Measurements from ENCODE around the gene COX19.
"Not testable (repeated sequence)": the region's sequence is repeated elsewhere in the genome, so short reads cannot be mapped to it uniquely, and the experiment has no call there.

COX19 gene

GRCh38 chr7:954330-955238 is 20.8 kb downstream of the COX19 start, which contains the start of gene ADAP1:
Gene ADAP1, minus strand, starts transcription at chr7:954680. Its CDS starts 203 bp downstream, at chr7:954477.
- DNase-seq = peak in 39 of 42 donors; percentile 27 to 86 (median 67)
- intact Hi-C loops (cut with DNase I) = loop anchor here (2.0 kb wide), 1 partner anchor 44 kb away; no protein-coding TSS in a partner anchor

GRCh38 chr7:953547-954327 is 21.6 kb downstream of the COX19 start:
- intact Hi-C loops (cut with DNase I) = loop anchor here (2.0 kb wide), 1 partner anchor 43 kb away; no protein-coding TSS in a partner anchor
- peak; percentile 62 to 91 (median 83) for DNase-seq

- intact Hi-C loops (cut with DNase I) = no loop called here
Observed at GRCh38 chr7:952548-953441, 22.6 kb downstream of the COX19 start.

DNA sequence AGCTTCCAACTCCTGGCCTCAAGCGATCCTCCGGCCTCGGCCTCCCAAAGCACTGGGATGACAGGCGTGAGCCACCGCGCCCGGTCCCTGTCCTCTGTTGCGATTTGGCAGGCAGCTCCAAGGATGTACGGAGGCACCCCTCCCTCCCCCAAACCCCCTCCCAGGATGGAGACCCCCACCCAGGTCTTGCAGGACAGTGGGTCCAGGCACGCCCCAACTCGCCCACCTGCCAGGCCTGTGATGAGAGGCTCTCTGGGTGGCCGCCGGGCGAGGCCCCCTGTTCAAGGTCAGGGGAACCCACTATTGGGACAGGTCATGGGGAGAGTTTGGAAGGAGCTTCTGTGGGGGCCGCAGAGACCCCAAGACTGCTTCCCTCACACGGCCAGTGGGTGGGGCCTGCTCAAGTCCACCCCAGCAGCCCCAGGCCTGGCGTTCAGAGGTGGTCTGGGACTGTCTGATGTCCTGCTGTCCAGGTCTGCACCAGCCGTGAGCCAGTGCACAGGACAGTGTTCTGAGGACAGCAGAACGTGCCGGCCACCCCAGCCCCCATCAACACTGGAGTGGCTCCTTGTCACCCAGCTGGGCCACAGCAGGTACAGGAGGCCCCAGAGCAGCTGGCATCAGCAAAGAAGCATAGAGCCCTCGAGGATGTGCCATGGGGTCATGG is 23.3 kb downstream of the COX19 start:
- no peak for DNase-seq
- intact Hi-C loops (cut with DNase I) = no loop called here

More at GRCh38 chr7:952548-953441, 22.6 kb downstream of the COX19 start:
- no peak for DNase-seq

DNA sequence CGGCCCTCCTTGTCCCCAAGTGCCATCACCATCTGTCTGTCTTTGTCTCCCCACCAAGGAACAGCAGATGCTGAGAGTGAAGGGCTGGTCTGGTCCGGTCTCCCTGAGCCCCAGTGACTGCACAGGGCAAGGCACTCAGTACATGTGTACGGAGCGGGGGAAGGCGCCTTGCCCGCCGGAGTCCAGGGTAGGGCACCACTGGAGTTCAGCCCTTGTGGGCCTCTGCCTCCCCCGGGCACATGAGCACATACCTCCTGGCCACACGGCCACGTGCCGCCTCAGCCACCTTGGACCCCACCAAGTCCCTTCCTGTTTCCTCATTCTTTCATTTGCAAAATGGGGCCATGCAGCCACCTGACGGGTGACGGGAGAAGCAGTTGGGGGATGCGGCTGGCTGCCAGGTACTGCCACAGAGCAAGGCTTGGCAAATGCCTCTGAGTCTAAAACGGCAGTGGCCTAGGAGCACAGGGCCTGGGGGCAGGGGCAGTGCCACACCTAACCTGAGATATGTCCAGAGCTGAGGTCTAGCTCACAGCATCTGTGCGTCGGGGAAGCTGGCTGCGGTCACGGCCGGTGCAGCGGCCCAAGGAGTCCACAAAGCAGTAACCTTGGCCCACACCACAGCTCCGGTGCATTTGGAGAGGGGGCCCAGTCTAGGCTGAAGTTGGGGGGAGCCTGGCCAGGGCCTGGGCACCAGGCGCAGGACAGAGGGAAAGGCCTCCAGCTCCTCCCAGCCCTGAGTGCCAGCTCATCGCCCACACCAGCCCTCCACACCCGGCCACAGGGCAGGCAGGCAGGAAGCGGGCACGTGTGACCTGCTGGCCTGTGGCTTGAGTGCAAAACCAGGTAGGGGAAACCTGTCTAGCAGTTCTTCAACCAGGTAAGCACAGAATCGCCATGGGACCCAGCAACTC is 26.1 kb downstream of the COX19 start:
- intact Hi-C loops (cut with DNase I) = no loop called here
- DNase-seq = no peak

GRCh38 chr7:947391-948210 is 27.7 kb downstream of the COX19 start:
- intact Hi-C loops (cut with DNase I) = no loop called here
- no peak for DNase-seq

DNA sequence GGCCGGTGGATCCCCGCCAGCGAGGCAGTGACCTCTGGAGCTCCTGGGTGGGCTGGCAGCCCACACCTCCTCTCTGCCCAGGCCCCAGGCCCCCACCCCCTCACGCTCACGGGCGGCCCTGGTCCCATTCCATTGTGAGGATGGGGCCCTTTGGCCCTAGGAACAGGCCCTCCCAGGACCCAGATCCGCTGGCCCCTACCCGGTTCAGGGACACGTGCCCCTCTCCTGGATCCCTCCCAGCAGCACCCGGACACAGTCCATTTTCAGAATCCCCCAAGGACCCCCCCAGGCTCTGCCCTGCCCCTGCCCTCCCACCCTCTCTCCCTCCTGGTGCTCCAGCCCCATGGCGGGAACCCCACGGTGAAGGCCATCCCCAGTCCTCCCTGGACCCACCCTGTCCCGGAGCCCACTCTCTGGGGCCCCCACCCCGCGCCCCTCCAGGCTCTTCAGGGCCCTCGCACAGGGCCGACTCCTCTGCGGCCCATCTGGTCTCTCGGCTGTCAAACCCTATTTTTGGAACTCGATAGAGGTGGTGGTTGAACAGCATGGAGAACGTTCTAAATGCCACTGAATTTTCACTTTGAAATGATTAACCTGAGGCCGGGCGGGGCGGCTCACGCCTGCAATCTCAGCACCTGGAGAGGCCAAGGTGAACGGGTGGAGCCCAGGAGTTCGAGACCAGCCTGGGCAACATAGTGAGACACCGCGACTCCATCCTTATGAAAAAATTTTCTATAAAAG is 28.9 kb downstream of the COX19 start:
- DNase-seq = no peak
- intact Hi-C loops (cut with DNase I) = no loop called here

- intact Hi-C loops (cut with DNase I) = no loop called here
- DNase-seq = no peak
Observed at GRCh38 chr7:945556-946255, 29.6 kb downstream of the COX19 start.

DNA sequence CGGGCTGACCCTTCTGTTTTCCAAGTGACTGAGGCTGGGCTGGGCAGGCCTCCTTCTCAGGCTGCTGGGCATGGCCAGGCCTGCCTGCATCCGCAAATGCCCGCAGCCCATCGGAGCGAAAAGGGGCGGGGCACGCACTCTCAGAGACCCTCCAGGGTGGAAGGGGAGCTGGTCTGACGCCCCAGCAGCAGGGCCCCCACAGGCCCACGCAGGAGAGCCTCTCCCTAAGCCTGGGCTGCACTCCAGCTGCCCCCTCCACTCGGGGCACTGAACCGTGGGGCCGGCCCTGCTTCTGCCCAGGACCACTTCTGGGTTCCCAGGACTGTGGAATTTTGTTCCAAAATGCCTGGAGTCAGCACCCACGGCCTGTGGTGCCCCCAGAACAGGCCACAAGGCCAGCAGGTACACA is 30.2 kb downstream of the COX19 start:
- DNase-seq = no peak

DNA sequence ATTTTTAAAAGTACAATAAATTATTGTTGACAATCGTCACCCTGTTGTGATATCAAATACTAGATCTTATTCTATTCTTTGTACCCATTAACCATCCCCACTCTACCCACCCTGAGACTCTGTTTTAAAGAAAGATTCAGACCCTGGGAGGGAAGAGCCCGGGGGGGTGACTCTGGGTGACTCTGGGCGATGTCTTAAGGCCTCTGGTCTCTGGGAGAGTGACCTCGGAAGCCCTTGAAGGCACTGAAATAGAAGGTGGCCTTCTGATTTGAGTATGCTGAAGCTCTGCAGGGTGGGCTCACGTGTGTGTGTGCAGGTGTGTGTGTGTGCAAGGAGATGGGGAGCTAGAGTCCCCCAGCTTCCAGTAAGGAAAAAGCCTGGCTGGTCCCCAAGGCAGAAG is 30.6 kb downstream of the COX19 start:
- no peak for DNase-seq
- intact Hi-C loops (cut with DNase I) = no loop called here

More for the DNA sequence above, 30.2 kb downstream of the COX19 start:
- intact Hi-C loops (cut with DNase I) = no loop called here

GRCh38 chr7:943793-944192 is 31.6 kb downstream of the COX19 start:
- intact Hi-C loops (cut with DNase I); DNase-seq: not testable (repeated sequence)

GRCh38 chr7:940599-941408 is 34.5 kb downstream of the COX19 start:
- intact Hi-C loops (cut with DNase I) = no loop called here
- DNase-seq = no peak

DNA sequence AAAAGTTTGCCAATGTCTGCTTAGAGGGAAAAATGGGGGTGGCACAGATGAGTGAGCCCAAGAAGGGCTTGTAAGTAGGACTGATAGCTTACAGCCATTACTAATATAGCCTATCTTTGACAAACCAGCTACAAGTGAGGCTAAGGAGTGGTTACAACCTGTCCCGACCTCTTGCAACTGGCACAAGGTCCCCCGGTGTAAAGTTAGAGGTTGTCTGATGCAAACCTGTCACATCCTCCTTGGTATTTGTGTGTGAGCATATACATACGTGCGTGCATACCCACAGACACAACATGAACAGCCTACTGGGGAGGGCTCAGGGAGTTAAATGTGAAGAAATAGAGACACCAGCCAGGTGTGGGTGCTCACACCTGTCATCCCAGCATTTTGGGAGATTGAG is 35.5 kb downstream of the COX19 start:
- intact Hi-C loops (cut with DNase I) = no loop called here
- no peak for DNase-seq

DNA sequence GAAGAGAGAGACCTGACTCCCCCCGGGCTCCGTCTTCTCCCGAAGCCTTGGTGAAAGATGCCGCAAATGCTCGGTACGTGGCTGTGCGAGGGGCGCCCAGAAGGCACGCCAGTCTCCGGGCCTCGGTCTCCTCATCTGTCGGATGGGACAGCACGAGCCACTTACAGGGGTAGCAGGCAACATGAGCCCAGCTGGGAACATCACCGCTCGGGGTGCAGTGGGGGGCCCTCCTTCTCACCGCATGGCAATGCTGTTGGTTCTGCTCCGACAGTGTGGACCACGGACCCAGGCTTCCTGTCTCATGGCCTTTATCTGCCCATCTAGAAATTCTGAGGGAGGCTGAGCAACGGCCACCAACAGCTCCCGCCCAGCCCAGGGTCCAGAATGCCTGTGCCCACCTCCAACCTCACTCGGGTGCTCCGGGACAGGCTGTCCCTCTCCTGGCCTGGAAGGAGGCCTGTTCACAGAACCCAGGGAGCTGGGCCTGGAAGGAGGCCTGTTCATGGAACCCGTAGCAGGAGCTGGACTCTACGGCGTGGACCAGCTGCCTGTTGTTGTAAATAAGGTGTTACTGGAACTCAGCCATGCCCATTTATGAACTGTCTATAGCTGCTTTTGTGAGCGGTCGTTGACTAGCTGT is 36.7 kb downstream of the COX19 start:
- no peak for DNase-seq
- intact Hi-C loops (cut with DNase I) = no loop called here

All from head of caudate nucleus (tissue), 42 donors.